ENCODE measurements around the gene LRRC36.
"Not testable (repeated sequence)": the region's sequence is repeated elsewhere in the genome, so short reads cannot be mapped to it uniquely, and the experiment has no call there.

DNA sequence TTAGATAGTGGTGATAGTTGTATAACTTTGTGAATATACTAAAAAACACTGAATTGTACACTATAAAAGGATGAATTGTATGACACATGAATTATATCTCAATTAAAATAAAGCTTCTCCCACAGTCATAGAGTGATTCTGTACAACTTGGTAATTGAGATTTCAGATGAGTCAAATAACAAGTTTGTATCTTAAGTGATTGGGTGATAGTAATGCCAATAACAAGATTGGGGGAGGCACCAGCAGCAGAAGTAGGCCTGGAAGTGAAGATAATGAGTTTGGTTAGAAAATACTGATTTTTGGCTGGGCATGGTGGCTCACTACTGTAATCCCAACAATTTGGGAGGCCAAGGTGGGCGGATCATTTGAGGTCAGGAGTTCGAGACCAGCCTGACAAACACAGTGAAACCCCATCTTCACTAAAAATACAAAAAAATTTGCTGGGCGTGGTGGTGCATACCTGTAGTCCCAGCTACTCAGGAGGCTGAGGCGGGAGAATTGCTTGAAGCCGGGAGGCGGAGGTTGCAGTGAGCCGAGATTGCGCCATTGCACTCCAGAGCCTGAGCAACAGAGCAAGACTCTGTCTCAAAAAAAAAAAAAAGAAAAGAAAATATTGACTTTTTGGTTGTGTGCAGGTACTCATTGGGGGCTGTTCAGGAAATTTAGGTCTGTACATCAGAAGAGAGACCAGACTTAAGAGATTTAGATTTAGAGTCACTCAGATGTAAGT, 33.1 kb downstream of the LRRC36 start:
- TF ChIP-seq, protein P1, sequence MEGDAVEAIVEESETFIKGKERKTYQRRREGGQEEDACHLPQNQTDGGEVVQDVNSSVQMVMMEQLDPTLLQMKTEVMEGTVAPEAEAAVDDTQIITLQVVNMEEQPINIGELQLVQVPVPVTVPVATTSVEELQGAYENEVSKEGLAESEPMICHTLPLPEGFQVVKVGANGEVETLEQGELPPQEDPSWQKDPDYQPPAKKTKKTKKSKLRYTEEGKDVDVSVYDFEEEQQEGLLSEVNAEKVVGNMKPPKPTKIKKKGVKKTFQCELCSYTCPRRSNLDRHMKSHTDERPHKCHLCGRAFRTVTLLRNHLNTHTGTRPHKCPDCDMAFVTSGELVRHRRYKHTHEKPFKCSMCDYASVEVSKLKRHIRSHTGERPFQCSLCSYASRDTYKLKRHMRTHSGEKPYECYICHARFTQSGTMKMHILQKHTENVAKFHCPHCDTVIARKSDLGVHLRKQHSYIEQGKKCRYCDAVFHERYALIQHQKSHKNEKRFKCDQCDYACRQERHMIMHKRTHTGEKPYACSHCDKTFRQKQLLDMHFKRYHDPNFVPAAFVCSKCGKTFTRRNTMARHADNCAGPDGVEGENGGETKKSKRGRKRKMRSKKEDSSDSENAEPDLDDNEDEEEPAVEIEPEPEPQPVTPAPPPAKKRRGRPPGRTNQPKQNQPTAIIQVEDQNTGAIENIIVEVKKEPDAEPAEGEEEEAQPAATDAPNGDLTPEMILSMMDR (IDR thresholded peaks at IDR 0.05; ENCODE audit: extremely low read depth in 1 of 2, insufficient read depth in 1 of 2, low read depth in 1 of 2, low read length in 2 of 2) = not testable (repeated sequence)
- TF ChIP-seq FOS (IDR thresholded peaks at IDR 0.05; ENCODE audit: borderline replicate concordance, insufficient read depth, low read length) = not testable (repeated sequence)
